ENCODE measurements around the gene KRAS. TPM values are rescaled to one million over a fixed set of nuclear protein-coding genes. Genes with fewer than 3 reads are reported as not detected.

The KRAS gene
- total RNA-seq, 5 donors from 2014 or later (not counting 1 experiment from before 2014, with no cell fraction given): 29.1 to 44.1 (median 31.5) TPM

- peaks cover 37% of the 10 kb centered on the region for H3K36me3 Mint-ChIP-seq
- H3K27me3 ChIP-seq (replicated peaks in 1 of 2; ENCODE audit: control insufficient read depth in 2 of 2, extremely low read depth in 1 of 2, insufficient read depth in 2 of 2, low read length in 1 of 2): no peaks in the 10 kb centered on the region
- CTCF ChIA-PET: interaction anchor here in 1 of 2 donors (0.8 kb wide), 1 partner anchor 151 kb away, joined by 5 read pairs; no protein-coding TSS in a partner anchor
These were observed 14.5 kb downstream of the KRAS start for GRCh38 chr12:25236190-25236589.

GRCh38 chr12:25213338-25213737, 37.4 kb downstream of the KRAS start:
- H3K4me3 Mint-ChIP-seq: no peak overlapping the region
- no peaks in the 10 kb centered on the region for H3K27me3 ChIP-seq (replicated peaks in 1 of 2; ENCODE audit: control insufficient read depth in 2 of 2, extremely low read depth in 1 of 2, insufficient read depth in 2 of 2, low read length in 1 of 2)
- peaks cover 0 to 11% (median 5%) of the 10 kb centered on the region in 3 donors for H3K4me1 Mint-ChIP-seq
- ATAC-seq (replicated peaks in 1 of 4): no peak
- no peaks in the 10 kb centered on the region for H3K27me3 Mint-ChIP-seq
- peaks cover 4 to 17% of the 10 kb centered on the region in 2 donors for H3K36me3 ChIP-seq (ENCODE audit: control insufficient read depth in 2 of 2, extremely low read depth in 1 of 2, insufficient read depth in 1 of 2, low read length in 1 of 2)
- H3K9me3 Mint-ChIP-seq: no peaks in the 10 kb centered on the region
- H3K27ac ChIP-seq (ENCODE audit: low read length): no peak overlapping the region
- CTCF ChIA-PET: no interaction called here
- peaks cover 18% of the 10 kb centered on the region for H3K36me3 Mint-ChIP-seq
- H3K9me3 ChIP-seq: no peaks in the 10 kb centered on the region
- no peak overlapping the region for H3K27ac Mint-ChIP-seq
- POLR2A ChIA-PET: interaction anchor here (0.9 to 1.0 kb wide), 2 partner anchors 11 to 22 kb away, joined by 4 read pairs; no protein-coding TSS in a partner anchor
- H3K4me1 ChIP-seq (ENCODE audit: control insufficient read depth in 1 of 2, extremely low read depth in 1 of 2, insufficient read depth in 2 of 2, low read length in 2 of 2): no peaks in the 10 kb centered on the region
- DNase-seq: no peak
- WGBS (ENCODE audit: insufficient coverage): no CpG with 5 or more reads among the region's 1 CpG
- no peak overlapping the region for H3K4me3 ChIP-seq (ENCODE audit: control insufficient read depth in 1 of 2, extremely low read depth in 1 of 2, low read length in 1 of 2)

More at GRCh38 chr12:25236190-25236589, 14.5 kb downstream of the KRAS start:
- Mint-ChIP-seq H3K4me1 (peaks cover 21 to 51% (median 43%) of the 10 kb centered on the region in 3 donors), H3K4me3 (no peak overlapping the region), H3K27me3 (no peaks in the 10 kb centered on the region), H3K27ac (no peak overlapping the region), H3K9me3 (no peaks in the 10 kb centered on the region)
- POLR2A ChIA-PET: interaction anchor here in 1 of 2 donors (1.5 kb wide), 1 partner anchor 23 kb away, joined by 4 read pairs; no protein-coding TSS in a partner anchor
- Histone ChIP-seq H3K4me1 (ENCODE audit: control insufficient read depth in 1 of 2, extremely low read depth in 1 of 2, insufficient read depth in 2 of 2, low read length in 2 of 2) (peaks cover 0 to 2% of the 10 kb centered on the region in 2 experiments), H3K36me3 (ENCODE audit: control insufficient read depth in 2 of 2, extremely low read depth in 1 of 2, insufficient read depth in 1 of 2, low read length in 1 of 2) (peaks cover 5 to 30% of the 10 kb centered on the region in 2 donors), H3K9me3 (no peaks in the 10 kb centered on the region), H3K27ac (ENCODE audit: low read length) (no peak overlapping the region), H3K4me3 (ENCODE audit: control insufficient read depth in 1 of 2, extremely low read depth in 1 of 2, low read length in 1 of 2) (no peak overlapping the region)
- DNase-seq (no peak), ATAC-seq (replicated peaks in 1 of 4) (no peak)
- 100% methylated on average over 1 of the region's 1 CpG for WGBS (ENCODE audit: insufficient coverage)

GRCh38 chr12:25208554-25208953, 42.2 kb downstream of the KRAS start:
- DNase-seq (no peak), ATAC-seq (replicated peaks in 1 of 4) (no peak)
- 83% methylated on average over 1 of the region's 1 CpG for WGBS (ENCODE audit: insufficient coverage)
- no peaks in the 10 kb centered on the region for H3K9me3 Mint-ChIP-seq
- peaks cover under 1 to 15% (median 4%) of the 10 kb centered on the region in 3 donors for H3K4me1 Mint-ChIP-seq
- Histone ChIP-seq H3K36me3 (ENCODE audit: control insufficient read depth in 2 of 2, extremely low read depth in 1 of 2, insufficient read depth in 1 of 2, low read length in 1 of 2) (peaks cover 0 to 26% of the 10 kb centered on the region in 2 donors), H3K4me1 (ENCODE audit: control insufficient read depth in 1 of 2, extremely low read depth in 1 of 2, insufficient read depth in 2 of 2, low read length in 2 of 2) (no peaks in the 10 kb centered on the region), H3K9me3 (no peaks in the 10 kb centered on the region), H3K27me3 (replicated peaks in 1 of 2; ENCODE audit: control insufficient read depth in 2 of 2, extremely low read depth in 1 of 2, insufficient read depth in 2 of 2, low read length in 1 of 2) (no peaks in the 10 kb centered on the region), H3K27ac (ENCODE audit: low read length) (no peak overlapping the region), H3K4me3 (ENCODE audit: control insufficient read depth in 1 of 2, extremely low read depth in 1 of 2, low read length in 1 of 2) (no peak overlapping the region)
- peaks cover 23% of the 10 kb centered on the region for H3K36me3 Mint-ChIP-seq
- CTCF ChIA-PET: interaction anchor here (0.7 to 1.0 kb wide), 3 partner anchors 9 to 33 kb away, joined by 3 to 6 read pairs (median 3); no protein-coding TSS in a partner anchor
- no peaks in the 10 kb centered on the region for H3K27me3 Mint-ChIP-seq
- H3K4me3 Mint-ChIP-seq: no peak overlapping the region
- POLR2A ChIA-PET: interaction anchor here (0.9 to 1.3 kb wide), 3 partner anchors 11 to 14 kb away, joined by 3 to 6 read pairs (median 3); partner anchors contain the start of genes DNAI7 (in 2 of the 2) and ETFRF1 (in 2 of the 2)
- H3K27ac Mint-ChIP-seq: no peak overlapping the region

GRCh38 chr12:25207846-25208245, 42.9 kb downstream of the KRAS start:
- ATAC-seq (replicated peaks in 1 of 4): no peak
- H3K9me3 Mint-ChIP-seq: no peaks in the 10 kb centered on the region
- H3K4me1 ChIP-seq (ENCODE audit: control insufficient read depth in 1 of 2, extremely low read depth in 1 of 2, insufficient read depth in 2 of 2, low read length in 2 of 2): no peaks in the 10 kb centered on the region
- DNase-seq: no peak
- no peak overlapping the region for H3K27ac ChIP-seq (ENCODE audit: low read length)
- H3K4me1 Mint-ChIP-seq: peaks cover 6 to 20% (median 7%) of the 10 kb centered on the region in 3 donors
- no peaks in the 10 kb centered on the region for H3K27me3 Mint-ChIP-seq
- H3K4me3 Mint-ChIP-seq: no peak overlapping the region
- H3K27me3 ChIP-seq (replicated peaks in 1 of 2; ENCODE audit: control insufficient read depth in 2 of 2, extremely low read depth in 1 of 2, insufficient read depth in 2 of 2, low read length in 1 of 2): no peaks in the 10 kb centered on the region
- ChIA-PET POLR2A (interaction anchor here (0.6 to 1.1 kb wide), 3 partner anchors 10 to 155 kb away, joined by 3 to 4 read pairs (median 3); no protein-coding TSS in a partner anchor), CTCF (interaction anchor here in 1 of 2 donors (0.7 kb wide), 1 partner anchor 123 kb away, joined by 4 read pairs; no protein-coding TSS in a partner anchor)
- H3K27ac Mint-ChIP-seq: peak overlapping the region in 1 of 2 donors; percentile 5
- no peak overlapping the region for H3K4me3 ChIP-seq (ENCODE audit: control insufficient read depth in 1 of 2, extremely low read depth in 1 of 2, low read length in 1 of 2)
- no peaks in the 10 kb centered on the region for H3K9me3 ChIP-seq
- H3K36me3 Mint-ChIP-seq: peaks cover 27% of the 10 kb centered on the region
- no CpG with 5 or more reads among the region's 1 CpG for WGBS (ENCODE audit: insufficient coverage)
- peaks cover 0 to 28% of the 10 kb centered on the region in 2 donors for H3K36me3 ChIP-seq (ENCODE audit: control insufficient read depth in 2 of 2, extremely low read depth in 1 of 2, insufficient read depth in 1 of 2, low read length in 1 of 2)

- Mint-ChIP-seq H3K9me3 (no peaks in the 10 kb centered on the region), H3K4me1 (peaks cover 8 to 22% (median 11%) of the 10 kb centered on the region in 3 donors), H3K27ac (peak overlapping the region in 1 of 2 donors; percentile 5), H3K27me3 (no peaks in the 10 kb centered on the region), H3K4me3 (no peak overlapping the region), H3K36me3 (peaks cover 27% of the 10 kb centered on the region)
- H3K27ac ChIP-seq (ENCODE audit: low read length): no peak overlapping the region
- POLR2A ChIA-PET: interaction anchor here in 1 of 2 donors (0.6 kb wide), 3 partner anchors 7 to 155 kb away, joined by 3 to 7 read pairs (median 4); no protein-coding TSS in a partner anchor
- no peaks in the 10 kb centered on the region for H3K27me3 ChIP-seq (replicated peaks in 1 of 2; ENCODE audit: control insufficient read depth in 2 of 2, extremely low read depth in 1 of 2, insufficient read depth in 2 of 2, low read length in 1 of 2)
- CTCF ChIA-PET: interaction anchor here in 1 of 2 donors (0.7 kb wide), 1 partner anchor 123 kb away, joined by 4 read pairs; no protein-coding TSS in a partner anchor
- H3K4me3 ChIP-seq (ENCODE audit: control insufficient read depth in 1 of 2, extremely low read depth in 1 of 2, low read length in 1 of 2): no peak overlapping the region
- H3K9me3 ChIP-seq: no peaks in the 10 kb centered on the region
- H3K4me1 ChIP-seq (ENCODE audit: control insufficient read depth in 1 of 2, extremely low read depth in 1 of 2, insufficient read depth in 2 of 2, low read length in 2 of 2): no peaks in the 10 kb centered on the region
- no peak for DNase-seq
- H3K36me3 ChIP-seq (ENCODE audit: control insufficient read depth in 2 of 2, extremely low read depth in 1 of 2, insufficient read depth in 1 of 2, low read length in 1 of 2): peaks cover 0 to 28% of the 10 kb centered on the region in 2 donors
- no peak for ATAC-seq (replicated peaks in 1 of 4)
- WGBS (ENCODE audit: insufficient coverage): 100% methylated on average over 1 of the region's 6 CpGs
These were observed 43.3 kb downstream of the KRAS start for GRCh38 chr12:25207411-25207810.

- H3K27me3 Mint-ChIP-seq: no peaks in the 10 kb centered on the region
- no peaks in the 10 kb centered on the region for H3K9me3 Mint-ChIP-seq
- DNase-seq (no peak), ATAC-seq (replicated peaks in 1 of 4) (peak in 1 of 4 experiments; percentile 16)
- Histone ChIP-seq H3K27ac (ENCODE audit: low read length) (no peak overlapping the region), H3K27me3 (replicated peaks in 1 of 2; ENCODE audit: control insufficient read depth in 2 of 2, extremely low read depth in 1 of 2, insufficient read depth in 2 of 2, low read length in 1 of 2) (no peaks in the 10 kb centered on the region), H3K4me1 (ENCODE audit: control insufficient read depth in 1 of 2, extremely low read depth in 1 of 2, insufficient read depth in 2 of 2, low read length in 2 of 2) (no peaks in the 10 kb centered on the region), H3K9me3 (no peaks in the 10 kb centered on the region), H3K36me3 (ENCODE audit: control insufficient read depth in 2 of 2, extremely low read depth in 1 of 2, insufficient read depth in 1 of 2, low read length in 1 of 2) (peaks cover 0 to 18% of the 10 kb centered on the region in 2 donors), H3K4me3 (ENCODE audit: control insufficient read depth in 1 of 2, extremely low read depth in 1 of 2, low read length in 1 of 2) (no peak overlapping the region)
- no peak overlapping the region for H3K4me3 Mint-ChIP-seq
- peaks cover 29 to 37% (median 31%) of the 10 kb centered on the region in 3 donors for H3K4me1 Mint-ChIP-seq
- WGBS (ENCODE audit: insufficient coverage): 97% methylated on average over 2 of the region's 2 CpGs
- H3K36me3 Mint-ChIP-seq: peaks cover 15% of the 10 kb centered on the region
- peak overlapping the region; percentile 58 to 66 for H3K27ac Mint-ChIP-seq
- POLR2A ChIA-PET: interaction anchor here in 1 of 2 donors (0.6 kb wide), 1 partner anchor 24 kb away, joined by 4 read pairs; no protein-coding TSS in a partner anchor
- CTCF ChIA-PET: no interaction called here
These were observed 48.6 kb downstream of the KRAS start for GRCh38 chr12:25202137-25202536.
